ENCODE results near the gene DHRS12.

Gene DHRS12

DNA sequence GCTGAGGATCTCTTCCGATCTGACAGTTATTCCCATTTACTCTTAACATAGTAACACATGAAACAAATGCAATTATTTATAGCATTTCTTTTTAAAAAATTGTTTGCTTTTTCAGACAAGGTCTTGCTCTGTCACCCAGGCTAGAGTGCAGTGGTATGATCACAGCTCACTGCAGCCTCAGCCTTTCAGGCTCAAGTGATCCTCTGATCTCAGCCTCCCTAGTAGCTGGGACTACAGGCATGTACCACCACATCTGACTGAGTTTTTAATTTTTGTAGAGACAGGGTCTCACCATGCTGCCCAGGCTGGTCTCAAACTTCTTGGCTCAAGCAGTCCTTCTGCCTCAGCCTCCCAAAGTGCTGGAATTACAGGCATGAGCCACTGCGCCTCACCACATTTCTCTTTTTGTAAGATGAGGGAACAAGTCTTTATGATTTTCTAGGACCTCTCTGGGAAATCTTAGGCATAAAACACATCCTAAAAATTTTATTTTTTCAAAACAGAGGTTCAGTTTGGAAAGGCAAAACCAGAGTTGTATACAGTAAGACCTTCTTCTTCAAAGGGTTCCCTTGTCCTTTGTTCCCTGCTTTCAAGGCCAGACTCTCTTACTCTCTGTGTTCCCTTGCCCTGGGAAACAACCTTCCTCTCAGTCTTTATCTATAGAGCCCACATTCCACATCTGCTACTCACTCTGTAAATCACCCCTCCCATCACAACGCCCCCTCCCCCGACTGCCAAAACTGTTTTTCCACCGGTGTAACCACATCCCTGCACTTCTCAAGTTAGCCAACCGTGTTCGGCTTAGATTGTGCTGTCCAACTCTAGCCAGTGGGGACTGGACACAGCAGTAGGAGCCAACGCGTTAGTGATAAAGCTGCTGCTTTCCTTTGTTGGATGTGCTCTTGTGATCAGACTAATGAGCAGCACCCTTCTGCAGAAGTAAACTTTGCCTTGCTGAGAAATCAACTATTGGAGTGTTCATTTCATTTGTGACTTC lies 56.2 kb downstream of the DHRS12 start:
- Histone ChIP-seq H3K36me3 (peaks cover 45% of the 10 kb centered on the region), H3K4me3 (ENCODE audit: low read depth in 1 of 2, low read length in 1 of 2) (no peak overlapping the region), H3K27me3 (no peaks in the 10 kb centered on the region), H3K9me3 (peaks cover 5% of the 10 kb centered on the region), H3K4me1 (ENCODE audit: control insufficient read depth in 1 of 2, insufficient read depth in 1 of 2, low read depth in 1 of 2, low read length in 1 of 2) (no peaks in the 10 kb centered on the region), H3K27ac (no peak overlapping the region)
- TF ChIP-seq, protein P1, sequence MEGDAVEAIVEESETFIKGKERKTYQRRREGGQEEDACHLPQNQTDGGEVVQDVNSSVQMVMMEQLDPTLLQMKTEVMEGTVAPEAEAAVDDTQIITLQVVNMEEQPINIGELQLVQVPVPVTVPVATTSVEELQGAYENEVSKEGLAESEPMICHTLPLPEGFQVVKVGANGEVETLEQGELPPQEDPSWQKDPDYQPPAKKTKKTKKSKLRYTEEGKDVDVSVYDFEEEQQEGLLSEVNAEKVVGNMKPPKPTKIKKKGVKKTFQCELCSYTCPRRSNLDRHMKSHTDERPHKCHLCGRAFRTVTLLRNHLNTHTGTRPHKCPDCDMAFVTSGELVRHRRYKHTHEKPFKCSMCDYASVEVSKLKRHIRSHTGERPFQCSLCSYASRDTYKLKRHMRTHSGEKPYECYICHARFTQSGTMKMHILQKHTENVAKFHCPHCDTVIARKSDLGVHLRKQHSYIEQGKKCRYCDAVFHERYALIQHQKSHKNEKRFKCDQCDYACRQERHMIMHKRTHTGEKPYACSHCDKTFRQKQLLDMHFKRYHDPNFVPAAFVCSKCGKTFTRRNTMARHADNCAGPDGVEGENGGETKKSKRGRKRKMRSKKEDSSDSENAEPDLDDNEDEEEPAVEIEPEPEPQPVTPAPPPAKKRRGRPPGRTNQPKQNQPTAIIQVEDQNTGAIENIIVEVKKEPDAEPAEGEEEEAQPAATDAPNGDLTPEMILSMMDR (IDR thresholded peaks at IDR 0.05): no peak

DNA sequence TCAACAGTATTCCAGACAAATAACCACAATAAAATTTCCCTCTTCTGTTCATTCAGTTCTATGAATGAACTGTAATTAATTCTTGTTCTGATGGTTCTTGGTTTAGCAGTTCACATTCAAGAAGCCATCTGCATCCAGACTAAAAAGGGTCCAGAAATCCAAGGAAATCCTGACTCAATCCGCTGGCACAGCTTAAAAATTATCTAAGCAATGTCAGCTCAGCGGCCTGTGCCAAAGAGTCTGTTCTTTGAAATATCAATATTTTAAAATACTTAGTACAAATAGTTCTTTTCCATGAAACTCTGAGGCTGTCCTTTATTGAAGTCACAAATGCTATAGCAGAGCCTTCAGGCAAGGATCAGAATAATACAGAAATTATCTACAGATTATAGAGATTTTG lies 57.2 kb downstream of the DHRS12 start:
- H3K27ac ChIP-seq: no peak overlapping the region
- no peak overlapping the region for H3K4me3 ChIP-seq (ENCODE audit: low read depth in 1 of 2, low read length in 1 of 2)
- H3K9me3 ChIP-seq: peaks cover 5% of the 10 kb centered on the region
- peaks cover 45% of the 10 kb centered on the region for H3K36me3 ChIP-seq
- no peaks in the 10 kb centered on the region for H3K27me3 ChIP-seq
- TF ChIP-seq, protein P1 (IDR thresholded peaks at IDR 0.05): no peak
- H3K4me1 ChIP-seq (ENCODE audit: control insufficient read depth in 1 of 2, insufficient read depth in 1 of 2, low read depth in 1 of 2, low read length in 1 of 2): no peaks in the 10 kb centered on the region

DNA sequence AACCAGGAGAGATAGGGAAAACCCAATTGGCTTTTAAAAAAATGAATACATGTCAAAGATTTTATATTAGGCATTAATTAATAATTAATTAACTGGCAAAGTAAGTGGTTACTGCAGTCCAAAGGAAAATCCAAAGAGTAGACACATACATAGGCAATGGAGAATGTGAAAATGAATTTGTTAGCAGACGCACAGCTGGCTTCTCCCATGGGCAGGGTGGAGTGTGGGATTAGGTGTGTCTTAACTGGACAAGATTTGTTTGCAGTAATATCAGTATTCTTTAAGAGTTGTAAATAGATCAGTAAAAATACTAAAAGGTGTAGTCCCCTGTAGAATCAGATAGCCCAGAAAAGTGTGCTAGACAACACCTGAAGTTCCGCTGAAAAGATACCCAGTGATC lies 58.7 kb downstream of the DHRS12 start:
- H3K36me3 ChIP-seq: peaks cover 51% of the 10 kb centered on the region
- TF ChIP-seq, protein P1 (IDR thresholded peaks at IDR 0.05): no peak
- no peak overlapping the region for H3K27ac ChIP-seq
- no peak overlapping the region for H3K4me3 ChIP-seq (ENCODE audit: low read depth in 1 of 2, low read length in 1 of 2)
- peaks cover 5% of the 10 kb centered on the region for H3K9me3 ChIP-seq
- H3K4me1 ChIP-seq (ENCODE audit: control insufficient read depth in 1 of 2, insufficient read depth in 1 of 2, low read depth in 1 of 2, low read length in 1 of 2): peaks cover 0 to 2% of the 10 kb centered on the region in 2 experiments
- H3K27me3 ChIP-seq: no peaks in the 10 kb centered on the region

DNA sequence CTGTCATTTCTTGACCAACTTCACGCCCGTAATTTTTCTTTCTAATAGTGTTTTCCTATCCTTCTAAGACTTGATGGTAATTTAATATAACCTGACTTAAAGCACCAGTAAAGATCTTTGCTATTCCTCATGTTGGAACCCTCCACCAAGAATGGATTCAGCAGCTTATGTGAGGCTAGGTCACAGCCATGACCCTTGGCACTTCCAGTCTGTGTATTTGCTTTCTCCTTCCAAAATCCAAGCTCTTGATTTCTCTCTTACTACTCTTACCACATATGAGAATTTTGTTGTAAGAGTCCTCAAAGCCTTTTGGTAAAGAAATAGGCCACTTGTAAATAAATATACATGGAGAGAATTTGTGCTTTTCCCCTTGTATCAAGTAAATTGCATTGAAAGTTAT lies 61.4 kb downstream of the DHRS12 start:
- H3K36me3 ChIP-seq: peaks cover 56% of the 10 kb centered on the region
- TF ChIP-seq, protein P1 (IDR thresholded peaks at IDR 0.05): no peak
- no peaks in the 10 kb centered on the region for H3K27me3 ChIP-seq
- no peak overlapping the region for H3K27ac ChIP-seq
- no peaks in the 10 kb centered on the region for H3K9me3 ChIP-seq
- peaks cover 7 to 20% of the 10 kb centered on the region in 2 experiments for H3K4me1 ChIP-seq (ENCODE audit: control insufficient read depth in 1 of 2, insufficient read depth in 1 of 2, low read depth in 1 of 2, low read length in 1 of 2)
- no peak overlapping the region for H3K4me3 ChIP-seq (ENCODE audit: low read depth in 1 of 2, low read length in 1 of 2)

DNA sequence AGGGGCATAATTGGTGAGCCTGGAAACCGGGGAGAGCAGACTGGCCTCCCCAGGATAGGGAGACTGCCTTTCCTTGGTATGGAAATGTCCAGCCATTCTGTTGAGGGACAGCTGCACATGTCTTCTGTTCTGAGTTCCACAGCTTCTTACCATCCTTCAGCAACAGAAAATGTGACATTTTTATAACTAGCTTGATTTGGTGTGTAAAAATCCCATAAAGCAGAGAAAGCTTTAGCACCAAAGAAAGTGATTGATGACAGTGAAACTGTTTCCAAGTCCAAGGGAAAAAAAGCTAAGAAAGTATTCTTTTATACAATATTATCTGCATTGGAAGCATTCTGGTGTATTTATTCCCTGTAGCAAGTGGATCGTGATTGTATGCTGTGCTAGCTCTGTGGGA lies 61.9 kb downstream of the DHRS12 start:
- Histone ChIP-seq H3K4me3 (ENCODE audit: low read depth in 1 of 2, low read length in 1 of 2) (no peak overlapping the region), H3K36me3 (peaks cover 57% of the 10 kb centered on the region), H3K27ac (no peak overlapping the region), H3K9me3 (no peaks in the 10 kb centered on the region), H3K27me3 (no peaks in the 10 kb centered on the region), H3K4me1 (ENCODE audit: control insufficient read depth in 1 of 2, insufficient read depth in 1 of 2, low read depth in 1 of 2, low read length in 1 of 2) (peaks cover 7 to 20% of the 10 kb centered on the region in 2 experiments)
- TF ChIP-seq, protein P1 (IDR thresholded peaks at IDR 0.05): no peak

All from neutrophil (primary cell).